Pancreas (tissue), 10 donors: ENCODE results near the gene RNF150. TPM values are rescaled to one million over a fixed set of nuclear protein-coding genes. Genes with fewer than 3 reads are reported as not detected.

Experiments used
- ATAC-seq, 4 donors: fragments of 200-7000 bp; cut with Tn5 transposase; one replicate each; pipeline versions ENCODE4 v1.8.0 to v1.9.1; 2020; ENCODE audit warnings: mild to moderate bottlenecking in 4 of 4, moderate library complexity in 4 of 4
- DNase-seq, 6 donors: peaks; one replicate each; pipeline ENCODE4 v3.0.0-alpha.2; 2020
- FAIRE-seq: peaks from 2 replicates; lab custom pipeline; 2012; peaks lifted over from hg19 to GRCh38; lab: Jason Lieb, UNC
- H3K27ac ChIP-seq, 4 donors: fragments of 200-600 bp; sonication (generic); 1 replicate in 3 of 4; 2 replicates in 1 of 4; pipeline versions ENCODE4 v1.5.0 to v1.8.0; 2020
- H3K27me3 ChIP-seq, 4 donors: fragments of 200-600 bp; one replicate each; pipeline ENCODE4 v1.8.0; 2021
- H3K36me3 ChIP-seq, 3 donors: fragments of 200-600 bp; sonication (generic) in 1 of 3; one replicate each; pipeline versions ENCODE4 v1.5.0 to v1.8.0; 2020 to 2021
- H3K4me1 ChIP-seq, 3 donors: fragments of 200-600 bp; one replicate each; pipeline ENCODE4 v1.8.0; 2021
- H3K4me3 ChIP-seq, 4 donors: fragments of 200-600 bp; sonication (generic) in 2 of 4; one replicate each; pipeline versions ENCODE4 v1.5.0 to v1.8.0; 2020 to 2021
- H3K9me3 ChIP-seq, 4 donors: fragments of 200-600 bp; one replicate each; pipeline ENCODE4 v1.8.0; 2021
- CTCF ChIP-seq, 4 donors: fragments of 200-600 bp; sonication (generic) in 3 of 4; IDR thresholded peaks; one replicate each; pipeline versions ENCODE4 v1.5.0 to v1.8.0; 2021; ENCODE audit warnings: antibody characterized with exemption in 4 of 4
- WGBS, 2 donors: extraction: QIAGEN DNeasy Blood & Tissue Kit; methylation state at CpG; one replicate each; pipeline ENCODE4 v1.1.7; 2013; 5-methylcytosine and 5-hydroxymethylcytosine counted together
- intact Hi-C, 3 donors: fragments of 100-400 bp; cut with DNase I; formaldehyde crosslinking; loops; one replicate each; pipeline versions ENCODE4 v1.11.1 to v1.14.2; 2022
- polyA plus RNA-seq, 2 donors: library from polyadenylated mRNA; stranded (reverse); fragments of 200-250 nt; gene quantifications; one replicate each; pipeline ENCODE4 v1.2.3, GENCODE V29; 2013
- total RNA-seq, 6 donors: library from RNA; stranded (reverse); fragmentation: NEBNext Ultra II Directional in 4 of 6; extraction: Animal tissue kit (Norgen Biotek cat#: 25700) in 4 of 6; gene quantifications; one replicate each; pipeline versions ENCODE4 v1.2.1 to v1.2.4, GENCODE V29; 2021 to 2023
- donor health status: healthy with polysubstance abuse.
- donor health status: DM: no; HTN: no; CAD: no; lungs with moderate emphysema.
- donor health status: DM: no; HTN: no; CAD: no.
- donor health status: control.
- donor health status: control.
- donor health status: Bipolar disorder and iron deficiency.
- donor health status: DM: yes; HTN: yes; CAD: no.
- donor health status: DM: no; HTN: no; CAD: no.
- donor health status: DM: no; HTN: no; CAD: no.
- donor health status: DM: yes; HTN: yes; CAD: no.

RNF150 gene
- total and polyA plus RNA-seq, 8 donors = 0.53 to 4.1 (median 2.5) TPM

GRCh38 chr4:140904904-140905303 lies 228.4 kb downstream of the RNF150 start:
- DNase-seq (no peak), FAIRE-seq (no peak), ATAC-seq (no peak)
- H3K27me3 ChIP-seq = no peaks in the 10 kb centered on the region
- no peaks in the 10 kb centered on the region for H3K4me1 ChIP-seq
- H3K4me3 ChIP-seq = no peak overlapping the region
- intact Hi-C loops = no loop called here
- 77 to 84% methylated on average over 2 of the region's 2 CpGs for WGBS, 2 donors
- no peaks in the 10 kb centered on the region for H3K9me3 ChIP-seq
- H3K27ac ChIP-seq = no peak overlapping the region
- H3K36me3 ChIP-seq = no peaks in the 10 kb centered on the region
- no peak for TF ChIP-seq CTCF (IDR thresholded peaks at IDR 0.05)

DNA sequence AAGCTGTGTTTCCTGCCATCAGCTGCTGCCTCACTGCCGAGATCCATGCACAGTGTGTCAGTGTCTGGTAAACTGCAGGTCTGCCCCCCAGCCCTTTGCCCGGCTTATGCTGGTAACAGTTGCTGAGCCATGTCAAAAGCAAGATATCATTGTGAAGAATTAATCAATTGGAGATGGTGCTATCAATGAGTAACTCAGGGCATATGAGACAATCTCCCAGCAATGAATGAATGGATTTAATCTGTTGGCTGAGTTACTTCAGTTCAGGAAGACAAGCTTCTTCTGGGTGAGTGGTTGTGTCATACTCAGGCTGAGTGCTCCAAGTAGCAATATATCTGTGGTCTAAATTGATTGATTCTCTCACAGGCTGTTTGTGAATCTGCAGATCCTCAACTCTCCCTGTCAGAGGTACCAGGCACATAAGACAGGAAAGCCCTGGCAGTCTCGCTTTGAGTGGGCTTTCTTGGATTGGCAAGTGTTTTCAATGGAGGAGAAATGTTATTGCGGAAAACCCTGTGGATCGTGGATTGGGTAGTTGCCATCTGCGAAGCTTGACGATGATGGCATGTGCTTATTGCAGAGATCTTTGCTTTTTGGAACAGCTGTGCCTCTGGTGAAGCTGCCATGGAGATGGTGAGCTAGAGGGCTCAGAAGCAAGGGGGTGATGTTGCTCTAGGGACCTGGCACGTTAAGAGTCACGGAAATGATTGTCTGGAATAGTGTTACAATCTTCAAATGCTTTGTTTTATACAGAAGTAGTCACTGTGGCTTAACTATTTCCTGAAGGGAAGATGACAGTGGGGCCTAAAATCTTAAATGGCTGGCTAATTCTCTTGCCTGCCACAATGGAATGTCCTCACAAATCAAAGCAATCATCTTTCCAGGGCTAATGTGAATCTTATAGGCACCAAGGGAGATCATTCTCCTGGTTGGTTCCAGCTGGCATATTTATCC lies 229.5 kb downstream of the RNF150 start:
- Histone ChIP-seq H3K4me3 (no peak overlapping the region), H3K27ac (no peak overlapping the region), H3K4me1 (no peaks in the 10 kb centered on the region), H3K27me3 (no peaks in the 10 kb centered on the region), H3K9me3 (no peaks in the 10 kb centered on the region), H3K36me3 (no peaks in the 10 kb centered on the region)
- TF ChIP-seq CTCF (IDR thresholded peaks at IDR 0.05) = no peak
- 74 to 77% methylated on average over 9 of the region's 9 CpGs for WGBS, 2 donors
- no peak for DNase-seq
- no peak for FAIRE-seq
- ATAC-seq = peak in 1 of 4 donors; percentile 9
- intact Hi-C loops = no loop called here

DNA sequence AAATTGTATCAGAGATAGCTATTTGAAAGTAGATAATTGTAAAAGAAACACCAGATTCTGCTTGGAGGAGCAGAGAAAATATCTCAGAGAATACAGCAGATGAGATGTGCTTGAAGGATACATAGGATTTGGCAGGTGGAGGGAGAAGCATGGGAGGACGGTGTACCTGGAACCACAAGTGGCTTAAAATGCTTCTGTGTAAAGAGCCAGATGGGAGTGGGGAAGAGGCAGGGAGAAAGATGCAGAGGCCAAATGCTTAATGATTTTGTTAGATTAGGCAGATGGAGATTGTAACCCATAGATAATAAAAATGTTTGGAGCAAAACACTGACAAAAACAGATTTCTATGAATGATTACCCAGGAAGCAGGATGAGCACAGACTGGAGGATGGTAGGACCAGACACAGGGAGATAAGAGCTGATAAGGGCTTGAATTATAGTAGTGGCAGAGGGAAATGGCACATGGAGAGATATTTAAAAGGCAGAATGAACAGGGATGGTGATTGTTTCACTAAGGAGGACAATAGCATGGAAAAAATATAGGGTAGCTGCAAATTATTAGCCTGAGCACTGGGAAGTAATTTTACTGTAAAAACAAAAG lies 231.4 kb downstream of the RNF150 start:
- FAIRE-seq = no peak
- no peaks in the 10 kb centered on the region for H3K9me3 ChIP-seq
- DNase-seq = no peak
- no peak for TF ChIP-seq CTCF (IDR thresholded peaks at IDR 0.05)
- intact Hi-C loops = no loop called here
- no peak overlapping the region for H3K27ac ChIP-seq
- no peaks in the 10 kb centered on the region for H3K36me3 ChIP-seq
- no peak for ATAC-seq
- WGBS, 2 donors = 86 to 92% methylated on average over 1 of the region's 1 CpG
- H3K4me3 ChIP-seq = no peak overlapping the region
- no peaks in the 10 kb centered on the region for H3K4me1 ChIP-seq
- no peaks in the 10 kb centered on the region for H3K27me3 ChIP-seq

DNA sequence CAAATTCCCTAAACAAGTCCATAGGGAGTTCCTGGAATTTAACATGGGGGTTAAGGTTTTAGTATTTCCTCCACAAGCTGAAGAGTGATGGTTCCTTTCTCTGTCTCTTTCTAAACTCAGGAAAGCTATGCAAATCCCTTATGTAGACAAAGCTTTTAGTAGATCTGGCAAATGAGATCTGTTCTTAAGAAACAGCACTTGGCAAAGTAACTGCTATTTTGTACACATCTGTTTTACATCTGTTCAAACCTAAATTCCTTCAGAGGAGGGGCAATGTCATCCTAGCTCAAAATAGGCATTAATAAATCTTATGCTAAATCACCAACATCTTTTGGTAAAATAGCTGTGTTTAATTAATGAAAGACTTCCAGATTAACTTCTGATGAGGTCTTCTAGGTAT lies 239.3 kb downstream of the RNF150 start:
- Histone ChIP-seq H3K4me1 (no peaks in the 10 kb centered on the region), H3K27ac (no peak overlapping the region), H3K27me3 (no peaks in the 10 kb centered on the region), H3K9me3 (no peaks in the 10 kb centered on the region), H3K36me3 (no peaks in the 10 kb centered on the region), H3K4me3 (no peak overlapping the region)
- DNase-seq (no peak), FAIRE-seq (no peak), ATAC-seq (no peak)
- TF ChIP-seq CTCF (IDR thresholded peaks at IDR 0.05) = no peak
- intact Hi-C loops = no loop called here

DNA sequence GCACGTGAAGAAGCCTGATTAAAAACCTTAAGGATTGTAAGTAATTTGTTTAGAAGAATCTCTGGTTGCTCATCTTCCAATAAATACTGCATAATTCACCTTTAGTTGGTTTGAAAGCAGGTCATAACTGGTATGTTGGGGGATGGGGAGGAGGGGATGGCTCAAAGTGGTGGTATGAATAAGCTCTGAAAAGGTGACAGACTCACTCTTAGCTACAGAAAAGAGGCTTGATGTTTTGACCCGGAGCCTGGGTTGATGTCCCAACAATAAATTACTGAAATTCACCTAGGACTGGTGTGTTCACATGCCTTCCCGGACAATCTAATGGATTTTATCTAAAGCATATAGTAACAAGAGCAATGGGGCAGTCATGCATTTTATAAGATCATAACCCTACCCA lies 245.2 kb downstream of the RNF150 start:
- Histone ChIP-seq H3K4me3 (no peak overlapping the region), H3K4me1 (no peaks in the 10 kb centered on the region), H3K36me3 (no peaks in the 10 kb centered on the region), H3K9me3 (no peaks in the 10 kb centered on the region), H3K27ac (no peak overlapping the region), H3K27me3 (no peaks in the 10 kb centered on the region)
- TF ChIP-seq CTCF (IDR thresholded peaks at IDR 0.05) = no peak
- DNase-seq (no peak), ATAC-seq (no peak), FAIRE-seq (no peak)
- 80 to 82% methylated on average over 3 of the region's 3 CpGs for WGBS, 2 donors
- intact Hi-C loops = no loop called here
